ENCODE data around the gene GBA3.

GBA3 gene

DNA sequence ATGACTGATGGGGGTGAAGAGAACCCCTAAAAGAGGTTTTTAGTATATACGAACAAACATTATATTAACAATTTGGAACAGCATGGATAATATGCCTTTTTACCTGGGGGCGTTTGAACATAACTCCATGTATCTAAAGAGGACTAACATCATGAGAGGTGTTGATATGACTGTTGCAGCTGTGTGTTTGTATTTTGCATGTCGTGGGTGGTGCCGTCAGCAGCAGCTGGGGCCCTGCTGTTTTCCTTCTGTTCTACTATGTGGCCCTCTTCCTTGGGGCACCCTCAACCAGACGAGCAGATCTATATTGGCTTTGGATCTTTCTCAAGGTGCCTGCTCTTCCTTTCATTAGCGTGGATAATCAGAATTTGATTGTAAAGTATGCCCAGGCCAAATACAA is 11.2 kb downstream of the GBA3 start:
- no peak for DNase-seq

DNA sequence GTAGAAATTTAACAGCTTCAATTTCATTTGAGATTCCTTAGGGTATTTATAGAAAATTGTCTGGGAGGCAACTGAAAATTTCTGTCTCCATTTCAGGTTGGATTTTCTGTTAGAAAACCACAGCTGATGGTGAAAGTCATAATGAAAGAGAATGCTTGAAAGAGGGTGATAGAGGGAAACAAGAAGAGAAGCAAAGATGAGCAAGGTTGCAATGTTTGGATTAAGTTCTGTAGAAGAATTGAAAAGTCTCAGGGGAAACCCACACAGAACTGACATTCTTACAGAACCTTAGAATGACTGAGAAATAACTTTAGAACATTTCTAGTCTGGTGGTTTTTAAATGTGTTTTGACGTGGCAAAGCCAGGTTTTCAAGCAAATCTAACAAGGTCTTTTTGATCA is 14.7 kb downstream of the GBA3 start:
- DNase-seq: no peak

DNA sequence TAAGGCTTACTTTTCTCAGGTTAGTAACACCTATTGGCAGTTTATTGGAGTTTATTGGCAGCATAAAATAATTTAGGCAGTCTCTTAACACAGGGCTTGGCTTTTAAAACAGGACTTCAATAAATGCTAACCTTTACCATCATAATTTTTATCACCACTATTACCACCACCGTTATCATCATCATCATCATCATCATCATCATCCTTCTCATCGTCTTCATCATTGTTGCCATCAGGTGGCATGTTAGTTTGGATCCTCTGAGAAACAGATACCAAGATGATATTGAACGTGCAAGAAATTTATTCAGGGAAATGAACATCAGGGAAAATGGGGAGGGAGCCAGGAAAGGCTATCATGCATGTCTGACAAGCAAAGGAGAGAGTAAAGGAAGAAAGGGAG is 16.2 kb downstream of the GBA3 start:
- DNase-seq: no peak

DNA sequence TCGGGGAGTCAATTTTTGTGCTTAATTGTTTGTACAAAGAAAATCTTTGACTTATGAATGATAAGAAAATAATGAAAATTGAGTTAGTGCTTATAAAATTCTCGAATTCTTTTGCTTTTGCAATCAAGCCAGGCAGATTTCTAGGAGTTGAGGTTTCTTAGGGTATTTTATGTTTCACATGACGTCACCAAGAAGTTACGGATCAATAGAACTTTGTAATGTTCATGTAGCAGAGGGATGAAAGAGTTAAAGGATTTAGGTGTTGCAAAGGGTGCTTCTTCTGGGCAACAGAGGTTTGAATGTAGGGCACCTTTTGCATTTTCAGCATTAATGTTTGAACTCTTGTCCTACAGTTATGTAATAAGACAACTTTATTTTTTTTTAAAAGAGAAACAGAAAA is 19.4 kb downstream of the GBA3 start:
- no peak for DNase-seq

DNA sequence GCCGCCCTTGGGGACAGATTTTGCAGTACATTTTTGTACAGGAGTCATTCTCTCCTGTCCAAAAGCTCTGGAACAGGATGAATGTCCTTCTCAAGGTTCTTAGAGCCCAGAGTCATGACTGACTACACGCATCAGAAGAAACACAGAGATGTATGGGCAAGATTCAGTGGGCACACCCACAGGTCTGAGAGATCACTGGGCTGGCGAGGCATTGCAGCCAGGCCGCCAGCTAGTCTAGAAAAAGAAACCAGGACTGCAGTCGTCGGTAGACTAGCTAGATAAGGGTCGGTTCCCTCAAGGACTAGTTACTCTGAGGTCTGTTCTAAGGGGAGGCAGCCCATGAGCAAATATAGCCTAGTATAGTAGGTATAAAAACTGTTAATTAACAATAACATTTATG is 19.8 kb downstream of the GBA3 start:
- no peak for DNase-seq

DNA sequence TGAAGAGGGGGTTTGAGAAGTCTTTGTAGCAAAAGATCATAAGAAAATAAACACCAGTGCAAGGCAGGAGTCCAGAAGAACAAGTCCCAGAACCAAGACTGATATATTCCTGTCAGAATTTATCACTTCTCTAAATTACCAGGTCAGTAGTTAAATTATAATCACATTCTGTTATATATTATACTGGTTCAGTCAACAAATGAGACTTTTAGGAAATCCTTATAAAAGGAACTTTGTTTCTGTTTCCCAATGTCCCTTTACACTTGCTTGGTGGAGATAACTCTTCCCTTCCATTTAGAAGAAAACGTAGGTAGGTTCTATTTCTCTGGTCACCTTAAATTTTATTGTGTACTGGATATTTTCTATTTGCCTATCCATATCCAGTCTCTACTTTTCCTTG is 21.1 kb downstream of the GBA3 start:
- DNase-seq: no peak

DNA sequence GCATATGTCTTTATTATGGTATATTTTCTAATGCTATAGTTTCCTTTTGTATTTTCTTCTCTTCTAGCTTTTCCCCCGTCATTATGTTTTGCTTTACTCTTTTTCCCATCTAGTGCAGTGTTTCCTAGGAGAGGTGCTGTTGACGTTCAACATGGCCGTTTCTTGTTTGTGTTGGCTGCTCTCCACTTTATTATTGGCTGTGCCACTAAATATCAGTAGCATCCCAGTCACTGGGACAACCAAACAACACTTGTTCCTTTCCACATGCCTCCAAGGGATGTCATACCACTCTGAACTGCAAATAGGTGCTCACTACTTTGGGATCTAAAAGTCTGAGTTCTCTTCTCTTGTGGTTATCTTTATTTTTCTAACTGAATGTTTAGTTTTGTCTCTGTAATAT is 26.5 kb downstream of the GBA3 start:
- DNase-seq: no peak

DNA sequence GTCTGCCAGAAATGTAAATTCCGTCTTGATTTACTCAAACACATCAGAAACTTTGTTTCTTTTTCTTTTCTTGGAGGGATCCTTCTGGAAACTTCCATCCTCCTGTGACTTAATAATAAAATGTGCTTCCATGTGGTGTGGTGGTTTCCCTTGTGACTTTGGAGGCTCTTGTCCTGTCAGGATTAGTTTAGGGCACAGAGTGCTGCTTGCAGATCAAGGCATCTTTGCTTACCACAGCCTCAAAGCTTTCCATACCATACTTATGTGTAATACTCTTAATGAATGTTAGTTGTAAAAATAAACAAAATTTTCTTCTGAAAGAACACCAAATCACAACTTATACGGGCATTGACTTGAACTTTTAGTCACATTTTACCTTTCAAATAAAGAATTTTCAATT is 27.4 kb downstream of the GBA3 start:
- DNase-seq: no peak

DNA sequence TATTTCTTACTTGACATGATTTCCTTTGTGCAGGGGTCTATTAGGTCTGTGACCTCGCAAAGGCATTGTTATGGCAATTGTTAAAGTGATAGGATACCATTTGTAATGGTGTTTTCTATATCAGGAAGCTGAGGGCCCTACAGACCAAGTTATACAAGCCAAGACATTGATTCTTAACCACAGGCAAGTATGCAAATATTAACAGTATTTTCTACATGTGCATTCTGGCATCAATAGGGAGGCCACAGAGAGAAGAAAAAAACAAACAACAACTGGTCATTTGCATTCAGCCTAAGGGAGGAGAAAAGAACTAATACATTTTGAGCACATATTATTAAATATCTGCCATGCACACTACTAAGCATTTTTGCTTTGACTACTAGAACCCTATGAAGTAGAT is 28.5 kb downstream of the GBA3 start:
- DNase-seq: no peak

DNA sequence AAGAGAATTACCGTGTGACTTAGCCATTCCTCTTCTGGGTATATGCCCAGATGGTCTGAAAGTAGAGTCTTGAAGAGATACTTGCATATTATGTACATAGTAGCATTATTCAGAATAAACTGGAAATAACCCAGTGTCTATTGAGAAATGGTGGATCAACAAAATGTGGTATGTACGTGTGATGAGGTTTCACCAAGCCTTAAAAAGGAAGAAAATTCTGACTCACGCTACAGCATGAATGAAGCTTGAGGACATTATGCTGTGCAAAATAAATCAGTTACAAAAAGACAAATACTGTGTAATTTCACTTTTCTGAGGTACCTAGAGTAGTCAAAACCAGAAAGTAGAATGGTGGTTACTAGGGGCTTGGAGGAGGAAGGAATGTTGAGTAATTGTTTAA is 37.3 kb downstream of the GBA3 start:
- no peak for DNase-seq

DNA sequence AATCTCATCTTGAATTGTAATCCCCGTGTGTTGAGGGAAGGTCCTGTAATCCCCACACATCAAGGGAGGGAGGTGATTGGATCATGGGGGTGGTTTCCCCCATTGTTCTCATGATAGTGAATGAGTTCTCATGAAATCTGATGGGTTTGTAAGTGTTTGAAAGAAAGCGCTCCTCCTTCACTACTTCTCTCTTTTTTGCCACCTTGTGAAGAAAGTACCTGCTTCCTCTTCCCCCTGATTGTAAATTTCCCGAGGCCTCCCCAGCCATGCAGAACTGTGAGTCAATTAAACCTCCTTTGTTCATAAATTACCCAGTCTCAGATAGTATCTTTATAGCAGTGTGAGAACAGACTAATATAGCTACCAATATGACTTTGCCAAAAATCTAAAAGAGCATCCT is 41.1 kb downstream of the GBA3 start:
- no peak for DNase-seq

DNA sequence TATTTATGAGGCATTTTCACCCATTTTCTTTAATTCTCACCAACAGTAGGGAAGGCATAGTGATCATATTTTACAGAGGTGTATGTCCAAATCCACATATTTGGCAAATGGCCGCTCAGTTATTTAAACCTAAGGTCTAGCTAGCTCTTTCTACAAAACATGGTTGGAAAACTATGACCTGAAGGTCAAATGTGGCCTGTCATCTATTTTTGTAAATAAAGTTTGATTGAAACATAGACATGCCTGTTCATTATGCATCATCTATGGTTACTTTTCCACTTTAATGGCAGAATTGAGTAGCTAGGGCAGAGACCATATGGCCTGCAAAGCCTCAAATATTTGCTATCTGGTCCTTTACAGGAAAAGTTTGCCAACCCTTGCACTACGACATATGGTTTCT is 44.2 kb downstream of the GBA3 start:
- no peak for DNase-seq

DNA sequence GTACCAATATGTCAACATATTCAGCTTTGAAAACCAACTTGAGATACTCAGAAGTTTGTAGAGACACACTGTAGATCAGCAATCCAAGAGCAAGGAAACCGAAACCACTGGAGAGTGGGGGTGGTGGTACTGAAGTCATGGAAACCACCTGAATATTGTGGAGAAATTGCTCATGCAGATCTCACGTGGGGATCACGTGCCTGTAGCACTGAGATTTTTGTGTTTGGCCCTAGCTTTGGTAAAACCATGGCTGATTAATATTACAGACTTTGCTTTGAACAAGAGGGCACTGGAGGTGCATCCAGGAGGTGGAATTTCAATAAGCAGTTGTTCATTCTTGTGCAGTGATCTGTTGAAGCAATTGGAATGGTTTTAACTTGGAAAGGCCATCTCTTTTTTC is 47.2 kb downstream of the GBA3 start:
- DNase-seq: no peak

DNA sequence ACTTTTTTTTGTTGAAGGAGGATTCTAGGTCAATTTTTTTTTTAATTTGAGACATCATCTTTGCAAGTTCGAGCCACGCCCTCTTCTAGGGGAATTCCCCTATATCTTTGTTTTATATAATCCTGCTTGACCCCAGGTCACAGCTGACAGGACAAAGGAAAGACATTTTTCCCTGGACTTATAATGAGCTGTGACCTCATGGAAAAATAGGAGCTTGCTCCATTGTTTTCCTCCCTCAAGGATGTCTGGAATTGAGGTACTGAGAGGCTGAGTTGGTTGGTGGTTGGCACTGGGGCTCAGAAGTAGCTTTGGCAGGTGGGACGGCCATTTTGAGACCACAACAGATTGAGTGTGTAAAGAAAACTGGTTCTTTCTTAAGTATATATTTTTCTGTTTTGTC is 49.0 kb downstream of the GBA3 start:
- no peak for DNase-seq

DNA sequence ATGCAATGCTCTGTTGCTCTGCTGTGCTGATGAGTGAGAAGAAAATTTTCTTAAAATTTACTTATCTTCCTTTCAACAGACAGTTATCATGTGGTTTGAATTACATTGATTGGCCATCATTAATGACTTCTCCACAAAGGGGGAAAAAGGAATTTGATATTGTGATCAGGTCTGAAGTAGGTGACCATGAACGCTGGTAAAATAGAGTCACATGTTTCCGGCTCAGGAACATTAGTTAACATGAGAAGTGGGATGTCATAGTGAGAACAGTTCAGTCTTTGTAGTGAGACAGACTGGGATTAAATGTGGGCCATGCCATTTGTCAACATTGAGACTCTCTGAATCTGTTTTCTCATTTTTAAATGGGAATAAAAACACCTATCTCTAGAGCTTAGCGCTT is 50.6 kb downstream of the GBA3 start:
- no peak for DNase-seq

DNA sequence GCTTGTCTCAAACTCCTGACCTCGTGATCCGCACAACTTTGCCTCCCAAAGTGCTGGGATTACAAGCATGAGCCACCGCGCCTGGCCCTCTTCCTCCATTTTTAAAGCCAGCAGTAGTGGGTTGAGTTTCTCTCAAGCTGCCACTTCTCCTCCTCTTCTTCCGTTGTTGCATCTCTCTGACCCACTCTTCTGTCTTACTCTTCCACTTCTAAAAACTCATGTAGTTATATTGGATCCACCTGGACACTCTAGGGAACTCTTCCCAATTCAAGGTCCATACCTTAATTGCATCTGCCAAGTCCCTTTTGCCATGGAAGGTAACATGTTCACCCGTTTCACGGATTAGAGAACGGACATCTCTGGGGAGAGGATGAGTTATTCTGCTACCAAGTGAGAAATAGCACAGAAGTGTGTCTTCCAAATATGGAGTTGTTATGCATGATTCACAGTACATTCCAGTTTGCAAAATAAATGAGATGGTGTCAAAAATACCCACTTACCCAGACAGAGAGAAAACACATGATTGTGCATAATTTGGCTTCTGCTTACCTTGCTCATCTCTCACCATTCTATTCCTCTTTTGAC is 51.8 kb downstream of the GBA3 start:
- DNase-seq: no peak

DNA sequence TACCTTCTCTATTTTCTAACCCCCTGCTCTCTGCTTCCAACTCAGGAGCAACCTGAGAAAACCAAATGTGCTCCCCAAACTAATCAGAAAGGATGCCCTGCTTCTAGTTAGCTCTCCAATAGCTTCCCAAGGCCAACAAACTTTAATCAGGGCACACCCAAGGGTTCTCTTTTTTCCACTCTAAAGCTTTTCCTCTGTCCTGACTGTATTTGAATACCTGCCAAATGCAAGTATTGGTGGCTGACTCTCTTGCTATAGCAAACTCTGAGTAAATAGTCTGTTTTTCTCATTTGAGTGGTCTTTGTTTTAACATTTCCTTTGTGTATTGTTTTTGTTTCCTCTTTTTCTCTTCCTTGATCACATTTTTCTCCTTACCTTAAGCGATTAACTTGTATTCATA is 52.5 kb downstream of the GBA3 start:
- DNase-seq: no peak

DNA sequence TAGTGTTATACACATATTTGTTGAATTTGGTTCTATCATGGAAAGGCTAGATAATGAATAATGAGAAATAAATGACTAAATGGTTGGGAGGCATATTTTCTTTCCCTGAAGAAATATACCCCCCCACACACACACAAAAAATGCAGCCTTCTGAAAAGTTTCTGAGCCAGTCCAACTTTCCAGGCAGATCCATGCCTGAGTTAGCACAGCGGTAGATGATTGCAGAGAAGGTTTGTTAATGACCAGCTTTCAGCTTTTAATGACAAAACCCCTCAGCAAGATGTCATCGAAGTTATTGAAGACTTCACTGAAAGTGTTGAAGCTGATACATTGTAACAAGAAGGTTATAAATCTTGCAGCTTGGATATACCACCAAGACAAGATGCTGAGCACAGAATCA is 61.4 kb downstream of the GBA3 start:
- DNase-seq: no peak

DNA sequence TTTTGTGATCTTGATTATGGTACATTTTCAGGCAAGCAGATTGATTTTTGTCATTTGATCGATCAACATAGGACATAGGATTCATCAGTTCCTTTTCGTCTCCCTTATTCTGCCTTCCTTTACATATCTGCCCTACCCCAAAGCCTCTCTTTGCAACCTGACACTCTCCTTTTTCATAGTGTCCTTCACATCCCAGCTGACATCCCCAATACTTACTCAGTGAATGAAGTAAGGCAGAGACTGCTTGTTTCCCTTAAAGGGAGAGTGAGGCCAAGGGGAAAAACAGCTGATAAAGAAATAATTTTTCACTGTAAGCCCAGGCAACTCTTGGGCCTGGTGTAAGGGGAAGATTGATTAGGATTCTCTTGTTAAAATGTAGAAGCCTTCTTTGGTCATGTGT is 69.8 kb downstream of the GBA3 start:
- no peak for DNase-seq

DNA sequence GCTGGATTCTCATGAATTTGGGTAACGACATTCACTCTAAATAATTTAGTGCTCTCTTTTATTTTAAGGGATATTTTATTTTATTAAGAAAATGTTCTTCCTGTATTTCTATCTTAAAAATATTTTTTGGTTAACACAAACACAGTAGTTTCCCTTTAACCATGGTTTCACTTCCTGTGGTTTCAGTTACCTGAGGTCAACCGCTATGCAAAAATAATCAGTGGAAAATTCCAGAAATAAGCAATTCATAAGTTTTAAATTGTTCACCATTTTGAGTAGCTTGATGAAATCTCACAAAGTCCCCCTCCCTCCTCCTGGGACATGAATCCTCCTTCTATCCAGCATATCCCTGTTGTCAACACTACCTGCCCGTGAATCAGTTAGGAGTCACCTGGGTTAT is 71.4 kb downstream of the GBA3 start:
- DNase-seq: no peak

DNA sequence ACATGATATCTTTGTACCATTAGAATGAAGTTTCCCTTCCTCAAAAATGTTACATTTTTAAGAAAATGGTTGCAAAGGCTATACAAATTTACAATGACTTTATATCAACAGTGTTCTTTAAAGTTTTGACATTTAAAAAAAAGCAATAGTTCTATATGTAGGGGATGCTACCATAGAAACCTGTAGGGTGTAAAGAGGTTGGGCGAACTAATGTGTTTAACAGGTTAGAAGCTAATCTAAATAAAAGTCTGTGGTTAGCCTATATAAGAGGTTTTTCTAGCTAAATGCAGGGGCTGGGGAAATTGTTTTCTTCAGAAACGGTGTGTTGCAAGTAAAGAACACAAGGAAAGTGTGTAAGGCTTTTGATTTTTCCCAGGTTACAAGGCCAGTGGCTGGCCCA is 73.3 kb downstream of the GBA3 start:
- DNase-seq: no peak

DNA sequence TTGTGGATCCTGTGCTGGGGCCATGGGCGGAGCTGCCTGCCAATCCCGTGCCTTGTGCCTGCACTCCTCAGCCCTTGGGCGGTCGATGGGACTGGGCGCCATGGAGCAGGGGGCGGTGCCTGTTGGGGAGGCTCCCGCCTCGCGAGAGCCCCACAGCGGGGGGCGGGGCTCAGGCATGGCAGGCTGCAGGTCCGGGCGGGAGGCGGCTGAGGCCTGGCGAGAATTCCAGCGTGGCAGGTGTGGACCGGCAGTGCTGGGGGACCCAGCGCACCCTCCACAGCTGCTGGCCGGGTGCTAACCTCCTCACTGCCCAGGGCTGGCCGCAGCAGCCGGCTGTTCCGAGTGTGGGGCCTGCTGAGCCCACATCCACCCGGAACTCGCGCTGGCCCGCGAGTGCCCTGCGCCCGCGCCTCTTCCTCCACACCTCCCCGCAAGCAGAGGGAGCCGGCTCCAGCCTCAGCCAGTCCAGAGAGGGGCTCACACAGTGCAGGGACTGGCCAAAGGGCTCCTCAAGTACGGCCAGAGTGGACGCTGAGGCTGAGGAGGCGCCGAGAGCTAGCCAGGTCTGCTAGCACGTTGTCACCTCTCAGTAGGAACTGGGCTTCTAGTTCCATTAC is 85.9 kb downstream of the GBA3 start:
- no peak for DNase-seq

DNA sequence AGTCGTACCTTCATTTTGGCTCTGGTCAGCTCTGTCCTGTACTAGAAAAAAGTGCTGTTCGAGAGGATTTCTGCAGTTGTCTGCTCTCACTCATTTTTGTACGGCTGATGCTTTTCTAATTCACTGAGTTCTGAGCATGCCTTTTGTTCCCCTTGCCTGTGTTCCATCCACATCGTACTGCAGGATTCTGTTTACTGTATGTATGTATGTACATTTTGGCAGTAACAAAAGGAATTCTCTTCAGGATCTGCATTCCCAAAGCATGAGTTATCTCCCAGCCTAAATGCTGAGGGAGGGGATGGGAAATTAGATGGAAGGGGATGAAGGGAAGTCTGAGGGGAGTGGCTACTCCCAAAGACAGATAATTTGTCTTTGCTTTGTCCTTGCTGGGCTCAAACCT is 87.6 kb downstream of the GBA3 start:
- DNase-seq: no peak

DNA sequence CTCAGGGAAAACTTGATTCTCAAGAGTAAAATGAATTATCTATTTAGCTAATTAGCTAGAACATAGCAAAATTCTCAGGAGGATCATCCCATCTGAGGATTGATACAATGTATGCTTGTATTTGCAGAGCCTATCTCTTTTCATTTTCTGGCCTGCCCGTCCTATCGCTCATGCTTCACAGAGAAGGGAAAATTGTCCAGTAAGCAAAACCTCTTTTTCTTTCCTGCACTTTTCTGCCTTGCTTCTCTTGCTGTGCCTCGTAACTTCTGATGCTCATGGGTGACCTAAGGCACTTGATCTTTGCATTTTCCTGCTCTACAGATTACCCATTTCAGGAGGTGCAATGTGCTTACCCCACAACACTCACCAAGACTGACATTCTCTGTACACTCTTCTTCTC is 88.1 kb downstream of the GBA3 start:
- DNase-seq: no peak

DNA sequence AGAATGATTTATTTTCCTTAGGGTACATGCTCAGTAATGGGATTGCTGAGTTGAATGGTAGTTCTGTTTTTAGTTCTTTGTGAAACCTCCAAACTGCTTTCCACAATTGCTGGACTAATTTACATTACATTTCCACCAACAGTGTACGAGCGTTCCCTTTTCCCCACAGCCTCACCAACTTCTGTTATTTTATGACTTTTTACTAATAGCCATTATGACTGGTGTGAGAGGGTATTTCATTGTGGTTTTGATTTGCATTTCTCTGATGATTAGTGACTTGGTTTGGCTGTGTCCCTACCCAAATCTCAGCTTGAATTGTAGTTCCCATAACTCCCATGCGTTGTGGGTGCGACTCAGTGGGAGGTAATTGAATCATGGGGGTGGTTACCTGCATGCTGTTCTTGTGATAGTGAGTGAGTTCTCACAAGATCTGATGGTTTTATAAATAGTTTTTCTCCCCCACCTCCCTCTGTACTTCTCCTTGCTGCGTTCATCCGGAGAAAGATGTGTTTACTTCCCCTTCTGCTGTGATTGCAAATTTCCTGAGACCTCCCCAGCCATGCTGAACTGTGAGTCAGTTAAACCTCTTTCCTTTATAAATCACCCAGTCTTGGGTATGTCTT is 95.1 kb downstream of the GBA3 start:
- no peak for DNase-seq

All from activated CD4-positive, alpha-beta T cell treated with anti-CD3 and anti-CD28 coated beads for 1 hour (primary cell).